GM21528 (cell line): ENCODE data around the gene ACCSL.

Source experiments
- ATAC-seq: cut with Tn5 transposase; IDR thresholded peaks from one replicate; pipeline ENCODE4 v1.9.1; 2021; ENCODE audit warnings: mild to moderate bottlenecking, moderate library complexity; ENCODE audit not compliant: unreplicated experiment, low FRiP score

Gene ACCSL

GRCh38 chr11:44047931-44048431 is at the start of gene ACCSL:
TSS of gene ACCSL (plus strand) at chr11:44047981. CDS start at chr11:44048037, 56 bp downstream.
- ATAC-seq: no peak

- ATAC-seq: no peak
These were observed 49.5 kb upstream of the ACCSL start for GRCh38 chr11:43998308-43998707.

GRCh38 chr11:44000731-44001130 is 47.0 kb upstream of the ACCSL start:
- ATAC-seq: no peak

GRCh38 chr11:44002191-44003093 is 45.3 kb upstream of the ACCSL start:
- ATAC-seq: no peak

GRCh38 chr11:44003736-44004451 is 43.9 kb upstream of the ACCSL start:
- ATAC-seq: no peak

GRCh38 chr11:44004452-44005062 is 43.2 kb upstream of the ACCSL start:
- no peak for ATAC-seq

- no peak for ATAC-seq
These were observed 42.6 kb upstream of the ACCSL start for GRCh38 chr11:44005063-44005701.

GRCh38 chr11:44005956-44006355 is 41.8 kb upstream of the ACCSL start:
- ATAC-seq: no peak

- no peak for ATAC-seq
These were observed 40.8 kb upstream of the ACCSL start for GRCh38 chr11:44006917-44007361.

GRCh38 chr11:44007481-44008087 is 40.2 kb upstream of the ACCSL start:
- no peak for ATAC-seq

GRCh38 chr11:44008088-44008501 is 39.7 kb upstream of the ACCSL start:
- ATAC-seq: no peak

GRCh38 chr11:44008698-44009097 is 39.1 kb upstream of the ACCSL start:
- no peak for ATAC-seq

GRCh38 chr11:44010789-44011251 is 37.0 kb upstream of the ACCSL start:
- no peak for ATAC-seq

GRCh38 chr11:44011797-44012196 is 36.0 kb upstream of the ACCSL start:
- ATAC-seq: no peak

- no peak for ATAC-seq
These were observed 32.7 kb upstream of the ACCSL start for GRCh38 chr11:44014968-44015623.

- ATAC-seq: no peak
These were observed 32.2 kb upstream of the ACCSL start for GRCh38 chr11:44015624-44016007.

GRCh38 chr11:44016131-44016530 is 31.6 kb upstream of the ACCSL start:
- no peak for ATAC-seq

- ATAC-seq: no peak
These were observed 31.0 kb upstream of the ACCSL start for GRCh38 chr11:44016546-44017442.
